A549 treated with Hydrocortisone at 1 μM for 4 hours (cell line): ENCODE measurements around the gene RIN1. TPM values are rescaled to one million over a fixed set of nuclear protein-coding genes. Genes with fewer than 3 reads are reported as not detected.

Experiments used
- total RNA-seq: library from RNA; stranded (reverse); fragments of 200-300 nt; extraction: Qiagen RNA extraction; gene quantifications from 5 replicates; pipeline ENCODE4 v1.2.3, GENCODE V29; 2022

Gene RIN1, protein sequence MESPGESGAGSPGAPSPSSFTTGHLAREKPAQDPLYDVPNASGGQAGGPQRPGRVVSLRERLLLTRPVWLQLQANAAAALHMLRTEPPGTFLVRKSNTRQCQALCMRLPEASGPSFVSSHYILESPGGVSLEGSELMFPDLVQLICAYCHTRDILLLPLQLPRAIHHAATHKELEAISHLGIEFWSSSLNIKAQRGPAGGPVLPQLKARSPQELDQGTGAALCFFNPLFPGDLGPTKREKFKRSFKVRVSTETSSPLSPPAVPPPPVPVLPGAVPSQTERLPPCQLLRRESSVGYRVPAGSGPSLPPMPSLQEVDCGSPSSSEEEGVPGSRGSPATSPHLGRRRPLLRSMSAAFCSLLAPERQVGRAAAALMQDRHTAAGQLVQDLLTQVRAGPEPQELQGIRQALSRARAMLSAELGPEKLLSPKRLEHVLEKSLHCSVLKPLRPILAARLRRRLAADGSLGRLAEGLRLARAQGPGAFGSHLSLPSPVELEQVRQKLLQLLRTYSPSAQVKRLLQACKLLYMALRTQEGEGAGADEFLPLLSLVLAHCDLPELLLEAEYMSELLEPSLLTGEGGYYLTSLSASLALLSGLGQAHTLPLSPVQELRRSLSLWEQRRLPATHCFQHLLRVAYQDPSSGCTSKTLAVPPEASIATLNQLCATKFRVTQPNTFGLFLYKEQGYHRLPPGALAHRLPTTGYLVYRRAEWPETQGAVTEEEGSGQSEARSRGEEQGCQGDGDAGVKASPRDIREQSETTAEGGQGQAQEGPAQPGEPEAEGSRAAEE
- total RNA-seq = 25.2 to 33.5 TPM (median 30.7 TPM) in 5 replicates

DNA sequence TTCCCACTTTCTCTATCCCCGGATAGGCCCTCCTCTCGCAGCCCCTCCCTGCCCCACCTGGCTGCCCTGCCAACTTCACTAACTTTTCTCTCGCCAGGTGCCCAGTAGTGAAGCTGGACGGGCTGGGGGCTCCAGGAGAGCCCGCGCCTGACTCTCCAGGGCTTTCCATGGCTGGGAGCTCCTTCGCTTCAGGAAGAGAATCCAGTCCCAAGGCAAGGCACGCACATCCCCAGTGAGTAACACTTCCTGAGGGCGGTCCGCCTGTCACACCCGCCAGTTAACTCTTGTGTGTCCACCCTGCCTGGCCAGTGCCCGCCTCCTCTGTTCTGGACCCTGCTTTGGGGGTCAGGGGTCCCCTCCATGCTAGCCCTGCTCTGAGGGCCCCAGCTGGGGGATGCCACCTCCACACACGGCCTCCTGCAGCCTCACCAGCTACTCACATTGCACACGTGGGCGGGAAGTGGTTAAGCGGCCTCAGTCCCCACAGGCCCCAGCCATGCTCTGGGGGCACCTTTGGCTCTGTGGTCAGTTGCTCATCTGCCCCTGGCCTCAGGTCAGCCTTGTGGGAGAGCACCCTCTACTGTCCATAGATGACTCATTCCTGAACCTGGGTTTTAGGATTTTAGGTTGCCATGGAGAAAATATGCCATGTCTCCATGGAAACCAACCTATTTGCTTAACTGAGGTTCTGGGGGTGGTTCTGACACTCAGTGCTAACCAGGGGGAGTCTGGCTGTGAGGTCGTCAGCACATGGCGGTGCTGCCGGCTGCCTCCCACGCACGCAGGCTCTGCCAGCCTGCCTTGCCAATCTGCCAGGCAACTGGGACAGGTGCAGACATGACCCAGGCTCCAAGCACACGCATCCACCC lies at the start of gene RIN1:
RIN1 (minus strand) TSS at position 201 of the 869 bp plus-strand sequence; CDS start at position 169, 32 bp downstream.

DNA sequence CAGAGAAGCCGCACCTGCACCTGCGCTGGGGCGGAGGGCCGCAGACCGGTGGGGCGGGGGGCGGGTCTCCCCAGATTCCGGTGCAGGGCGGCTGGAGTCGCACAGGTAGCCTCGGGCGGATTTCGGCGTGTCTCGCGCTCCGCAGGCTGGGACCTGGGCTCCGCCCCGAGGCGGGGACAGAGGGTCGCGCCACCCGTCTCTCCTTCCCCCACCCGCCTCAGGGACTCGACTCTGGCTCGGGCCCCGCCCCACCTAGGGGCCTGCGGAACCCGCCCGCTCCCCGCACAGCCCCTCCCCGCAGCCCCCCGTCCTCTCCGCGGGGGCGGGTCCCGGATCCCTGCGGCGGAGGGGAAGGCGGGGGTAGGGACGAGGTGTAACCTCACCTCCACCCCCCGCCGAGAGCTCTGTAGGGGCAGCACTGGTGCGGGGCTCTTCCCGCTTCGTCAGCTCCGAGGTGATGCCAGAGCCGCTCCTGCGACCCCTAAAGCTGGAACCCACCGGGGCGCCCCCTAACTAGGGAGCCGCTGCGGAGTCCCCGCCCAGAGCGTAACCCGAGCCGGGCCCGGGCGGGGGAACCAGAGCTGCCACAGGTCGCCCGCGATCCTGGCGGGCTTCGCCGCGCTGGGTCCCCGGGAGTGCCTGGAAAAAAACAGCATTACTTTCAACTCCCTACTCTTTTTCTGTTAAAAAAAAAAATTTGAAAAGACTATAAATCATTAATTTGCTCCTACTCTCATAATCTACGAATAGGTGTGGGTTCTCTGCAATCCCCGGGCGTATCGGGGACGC lies 35.6 kb upstream of the RIN1 start, which contains the start of gene SLC29A2:
SLC29A2 (minus strand) TSS at position 134 of the 789 bp plus-strand sequence. CDS start 169 bp downstream, outside the sequence.

DNA sequence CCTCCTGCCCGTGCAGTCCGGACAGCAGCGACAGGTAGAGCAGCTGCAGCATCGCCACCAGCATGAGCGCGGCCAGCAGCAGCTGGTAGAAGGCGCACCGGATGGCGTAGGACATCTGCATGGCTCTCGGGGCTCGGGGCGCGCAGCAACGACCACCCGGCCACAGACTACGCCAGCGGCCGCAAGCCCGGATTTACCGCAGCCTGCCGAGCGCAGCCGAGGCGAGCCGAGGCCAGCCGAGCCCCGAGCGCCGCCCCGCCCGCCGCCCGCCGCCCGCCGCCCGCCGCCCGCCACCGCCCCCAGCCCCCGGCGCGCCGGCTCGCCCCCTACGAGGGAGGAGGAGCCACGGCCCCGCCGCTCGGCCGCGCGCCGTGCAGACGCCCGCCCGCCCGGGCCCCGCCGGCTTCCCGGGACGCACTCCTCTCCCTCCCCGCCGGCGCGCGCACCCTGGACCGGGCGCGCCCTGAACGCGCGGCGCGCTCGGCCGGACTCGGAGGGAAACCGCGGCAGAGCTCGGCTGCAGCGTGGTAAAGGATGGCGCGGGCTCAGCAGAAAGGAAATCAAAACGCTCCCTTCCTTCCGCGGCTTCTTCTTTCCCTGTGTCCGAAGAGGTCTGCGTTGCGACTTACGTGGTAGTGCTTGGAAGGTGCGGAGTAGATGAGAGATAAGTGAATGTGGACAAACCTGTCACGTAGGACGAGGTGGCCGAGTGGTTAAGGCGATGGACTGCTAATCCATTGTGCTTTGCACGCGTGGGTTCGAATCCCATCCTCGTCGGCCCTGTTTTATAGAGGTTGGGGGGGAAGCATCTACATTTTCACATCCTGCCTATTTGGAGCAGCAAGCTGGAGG lies 11.4 kb upstream of the RIN1 start, which contains the start of gene B4GAT1:
B4GAT1 (minus strand) TSS at position 205 of the 852 bp plus-strand sequence; CDS start at position 121, 84 bp downstream.

DNA sequence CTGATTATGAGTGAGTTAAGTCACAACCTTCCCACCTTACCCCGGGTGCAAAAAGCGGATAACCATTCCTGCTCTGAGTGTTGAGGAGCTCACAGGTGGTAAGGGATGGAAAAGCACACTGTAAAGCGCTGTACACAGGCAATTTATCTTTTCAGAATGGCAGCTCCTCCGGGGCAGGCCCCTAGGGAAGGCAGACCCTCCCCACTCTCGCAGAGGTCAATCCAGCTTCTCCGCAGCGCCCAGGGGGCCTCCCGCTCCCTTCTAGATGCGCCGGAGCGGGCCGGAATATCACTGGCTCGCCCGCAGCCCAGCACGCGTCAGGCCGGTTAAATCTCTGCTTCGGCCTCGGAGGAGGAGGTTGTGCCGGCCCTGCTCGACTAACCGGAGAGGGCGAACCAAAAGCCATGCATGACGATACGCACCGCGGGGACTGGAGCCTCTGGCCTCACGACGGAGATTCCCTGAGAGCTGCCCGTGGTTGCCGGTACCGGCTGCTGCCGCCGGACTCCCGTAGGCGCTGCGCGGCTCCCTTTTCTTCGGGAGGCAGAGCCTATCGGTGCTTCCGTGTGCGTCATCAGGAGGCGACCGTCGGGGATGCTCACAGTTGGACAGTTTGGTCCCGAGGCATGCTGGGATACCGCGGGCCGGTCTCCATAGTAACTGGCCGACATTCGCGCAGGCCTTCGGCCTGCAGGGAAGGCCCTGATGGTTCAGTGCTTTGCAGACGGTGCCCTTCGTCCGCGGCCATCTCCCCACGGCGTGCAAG lies 8.5 kb upstream of the RIN1 start, which contains the start of gene BRMS1:
BRMS1 (minus strand) TSS at position 555 of the 766 bp plus-strand sequence. CDS start 2,870 bp downstream, outside the sequence.

DNA sequence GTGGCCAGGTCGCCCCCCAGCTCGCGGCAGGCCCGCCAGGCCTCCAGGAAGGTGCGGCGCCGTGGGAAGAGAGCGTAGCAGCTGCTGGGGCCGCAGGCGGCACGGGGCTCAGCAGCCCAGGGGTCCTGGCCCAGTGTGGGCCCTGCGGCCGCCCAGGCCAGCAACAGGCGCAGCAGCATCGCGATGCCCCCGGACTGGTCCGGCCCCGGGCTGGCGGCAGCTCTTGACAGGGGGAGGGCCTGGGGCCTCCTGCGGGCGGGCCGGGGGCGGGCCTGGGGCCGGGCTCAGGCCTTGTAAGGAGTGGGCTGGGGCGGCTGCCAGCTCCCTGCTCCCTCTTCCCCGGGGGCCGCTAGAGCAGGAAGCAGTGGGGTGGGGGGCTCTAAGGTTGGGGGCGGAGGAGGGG lies 19.4 kb downstream of the RIN1 start, which contains the start of gene CD248:
CD248 (minus strand) TSS at position 196 of the 403 bp plus-strand sequence; CDS start at position 179, 17 bp downstream.

DNA sequence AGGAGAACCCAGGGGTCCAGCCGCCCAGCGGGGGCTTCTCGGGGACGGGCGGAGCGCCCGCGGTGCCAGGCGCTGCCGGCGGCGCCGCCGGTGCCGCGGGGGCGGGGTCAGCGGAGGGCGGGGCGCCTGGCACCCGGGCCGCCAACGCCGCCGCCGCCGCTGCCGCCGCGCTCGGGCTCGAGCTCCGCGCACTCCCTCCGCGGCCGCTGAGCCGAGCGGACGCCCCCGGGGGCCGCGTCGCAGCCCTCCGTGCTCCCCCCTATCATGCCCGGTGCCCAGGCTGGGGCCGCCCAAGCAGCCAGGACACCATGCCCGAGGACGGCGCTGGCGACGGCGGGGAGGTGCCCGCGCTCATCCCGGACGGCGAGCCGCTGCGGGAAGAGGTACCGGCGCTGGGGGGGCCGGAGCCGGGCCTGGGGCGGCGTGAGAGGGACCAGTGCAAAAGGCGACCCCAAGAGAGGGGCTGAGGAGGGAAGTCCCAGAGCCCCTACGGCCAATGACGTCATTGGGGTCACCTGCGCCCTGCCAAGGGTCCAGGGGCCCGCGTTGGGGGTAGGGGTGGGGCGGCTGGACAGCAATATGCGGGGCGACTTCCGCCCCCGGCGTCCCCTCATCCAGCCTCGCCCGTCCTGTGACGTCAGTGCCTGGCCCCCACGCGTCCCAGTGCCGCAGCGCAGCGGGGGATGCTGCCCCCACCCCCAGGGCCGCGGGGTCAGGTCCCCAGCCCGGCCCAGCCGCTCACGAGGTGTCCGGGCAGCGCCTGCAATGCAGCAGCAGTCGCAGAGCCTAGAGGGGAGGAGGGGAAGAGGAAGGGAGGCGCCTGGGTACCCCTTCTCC lies 44.3 kb downstream of the RIN1 start, which contains the start of gene TMEM151A:
TMEM151A (plus strand) TSS at position 189 of the 837 bp plus-strand sequence; CDS start at position 309, 120 bp downstream.

DNA sequence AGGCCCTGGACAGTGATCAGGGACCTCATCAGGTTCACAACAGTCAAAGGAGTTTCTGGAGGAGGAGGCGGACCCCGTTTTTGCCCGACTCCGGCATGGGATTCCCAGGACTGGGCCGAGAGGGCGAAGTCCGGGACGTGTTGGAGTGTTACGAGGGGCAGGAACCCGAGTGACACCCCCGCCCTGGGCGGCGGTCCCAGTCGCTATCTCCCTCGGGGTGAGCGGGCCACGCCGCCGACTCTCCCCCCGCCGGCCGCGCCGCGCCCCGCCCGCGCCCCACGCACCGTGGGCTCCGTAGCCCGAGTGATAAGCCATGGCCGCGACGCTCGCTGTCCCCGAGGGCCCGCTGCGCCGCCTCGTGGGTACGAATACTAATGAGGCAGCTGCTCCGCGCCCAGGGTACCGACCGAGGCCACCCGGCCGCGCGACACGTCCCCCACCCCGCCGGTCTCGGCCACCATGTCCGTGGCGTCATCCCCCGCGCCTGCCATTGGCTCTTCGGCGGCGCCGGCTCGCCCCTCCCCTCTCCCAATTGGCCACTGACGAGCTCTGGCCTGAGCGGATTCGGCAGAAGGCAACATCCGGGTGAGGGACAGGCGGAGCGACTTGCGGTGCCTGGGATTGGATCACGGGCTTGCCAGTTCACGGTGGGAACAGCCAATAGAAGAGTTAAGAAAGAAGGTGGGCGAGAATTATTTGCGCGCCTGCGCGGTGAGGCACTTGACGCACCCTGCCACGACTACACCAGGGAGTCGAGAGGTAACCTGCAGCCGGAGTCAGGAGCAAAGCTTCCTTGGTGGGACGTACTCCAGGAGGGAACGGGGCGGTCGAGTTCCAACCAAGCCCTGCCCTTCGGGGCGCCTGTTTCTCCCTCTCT lies 47.3 kb downstream of the RIN1 start, which contains the start of gene YIF1A:
YIF1A (minus strand) TSS at position 473 of the 877 bp plus-strand sequence; CDS start at position 315, 158 bp downstream.

Other genes with a start within 250 kb of the RIN1 start
- 41.0 to 47.0 TPM (median 43.4 TPM) in 5 replicates for gene KLC2, start 78.7 kb downstream of the RIN1 start, total RNA-seq
- gene RAB1B, start 67.8 kb downstream of the RIN1 start, total RNA-seq = 132 to 146 TPM (median 141 TPM) in 5 replicates
- gene CNIH2, start 58.3 kb downstream of the RIN1 start, total RNA-seq = 2.0 to 2.9 TPM (median 2.6 TPM) in 5 replicates
- 95.5 to 124 TPM (median 116 TPM) in 5 replicates for gene YIF1A, start 47.3 kb downstream of the RIN1 start, total RNA-seq
- 2.4 to 3.9 TPM (median 3.5 TPM) in 5 replicates for gene TMEM151A, start 44.5 kb downstream of the RIN1 start, total RNA-seq
- 0.03 TPM in 1 of 5 replicates, not detected in the others for gene CD248, start 19.4 kb downstream of the RIN1 start, total RNA-seq
- 76.7 to 97.6 TPM (median 84.2 TPM) in 5 replicates for gene BRMS1, start 8.7 kb upstream of the RIN1 start, total RNA-seq
- gene B4GAT1, start 11.2 kb upstream of the RIN1 start, total RNA-seq = 14.8 to 17.1 TPM (median 16.8 TPM) in 5 replicates
- gene SLC29A2, start 35.3 kb upstream of the RIN1 start, total RNA-seq = 5.8 to 8.6 TPM (median 8.0 TPM) in 5 replicates
- gene NPAS4, start 84.6 kb upstream of the RIN1 start, total RNA-seq = 0.03 to 0.06 TPM in 2 of 5 replicates, not detected in the others
- 82.1 to 122 TPM (median 112 TPM) in 5 replicates for gene MRPL11, start 102.4 kb upstream of the RIN1 start, total RNA-seq
- 4.3 to 5.3 TPM (median 4.7 TPM) in 5 replicates for gene PELI3, start 130.5 kb upstream of the RIN1 start, total RNA-seq
- gene DPP3, start 144.0 kb upstream of the RIN1 start, total RNA-seq = 51.1 to 65.5 TPM (median 52.4 TPM) in 5 replicates
- 9.5 to 10.9 TPM (median 9.7 TPM) in 5 replicates for gene BBS1, start 174.2 kb upstream of the RIN1 start, total RNA-seq
- 8.3 to 15.0 TPM (median 12.4 TPM) in 5 replicates for gene ZDHHC24, start 209.6 kb upstream of the RIN1 start, total RNA-seq
- 0.06 TPM in 2 of 5 replicates, not detected in the others for gene ACTN3, start 210.5 kb upstream of the RIN1 start, total RNA-seq
- 30.9 to 38.6 TPM (median 32.9 TPM) in 5 replicates for gene CTSF, start 232.2 kb upstream of the RIN1 start, total RNA-seq